ENCODE results near the gene NIN. TPM values are rescaled to one million over a fixed set of nuclear protein-coding genes. Genes with fewer than 3 reads are reported as not detected.

NIN gene
- total RNA-seq, 6 experiments from 2014 or later: 43.7 to 66.3 (median 57.4) TPM

- H3K27ac Mint-ChIP-seq: no peak overlapping the region
- no peaks in the 10 kb centered on the region for H3K9me3 Mint-ChIP-seq
- H3K4me1 Mint-ChIP-seq (ENCODE audit: low read depth): peaks cover 8% of the 10 kb centered on the region
- no peak for TF ChIP-seq CTCF (IDR thresholded peaks at IDR 0.05)
- DNase-seq: no peak
- no peaks in the 10 kb centered on the region; the same call in 1 of the 2 replicates for H3K27me3 Mint-ChIP-seq (ENCODE audit: insufficient read depth)
- peaks cover 18% of the 10 kb centered on the region for H3K36me3 Mint-ChIP-seq (ENCODE audit: low read depth)
- H3K4me3 Mint-ChIP-seq: no peak overlapping the region
Measured at GRCh38 chr14:50719911-50720759, 110.8 kb downstream of the NIN start.

GRCh38 chr14:50718949-50719348, 112.0 kb downstream of the NIN start:
- Mint-ChIP-seq H3K36me3 (ENCODE audit: low read depth) (peaks cover 6% of the 10 kb centered on the region), H3K27ac (no peak overlapping the region), H3K4me1 (ENCODE audit: low read depth) (peaks cover 8% of the 10 kb centered on the region), H3K9me3 (no peaks in the 10 kb centered on the region), H3K27me3 (ENCODE audit: insufficient read depth) (no peaks in the 10 kb centered on the region; the same call in 1 of the 2 replicates), H3K4me3 (no peak overlapping the region)
- DNase-seq: no peak
- TF ChIP-seq CTCF (IDR thresholded peaks at IDR 0.05): no peak

- Mint-ChIP-seq H3K9me3 (no peaks in the 10 kb centered on the region), H3K27ac (no peak overlapping the region)
Measured at GRCh38 chr14:50717811-50718210, 113.2 kb downstream of the NIN start.

GRCh38 chr14:50714450-50715073, 116.4 kb downstream of the NIN start:
- peak; percentile 80 for TF ChIP-seq CTCF (IDR thresholded peaks at IDR 0.05)
- no peaks in the 10 kb centered on the region for H3K36me3 Mint-ChIP-seq (ENCODE audit: low read depth)
- peak; percentile 45 for DNase-seq
- H3K9me3 Mint-ChIP-seq: no peaks in the 10 kb centered on the region
- no peaks in the 10 kb centered on the region; the same call in 1 of the 2 replicates for H3K27me3 Mint-ChIP-seq (ENCODE audit: insufficient read depth)
- no peak overlapping the region for H3K27ac Mint-ChIP-seq
- H3K4me1 Mint-ChIP-seq (ENCODE audit: low read depth): no peaks in the 10 kb centered on the region
- H3K4me3 Mint-ChIP-seq: no peak overlapping the region

More at GRCh38 chr14:50717811-50718210, 113.2 kb downstream of the NIN start:
- Mint-ChIP-seq H3K4me1 (ENCODE audit: low read depth) (peaks cover 8% of the 10 kb centered on the region), H3K36me3 (ENCODE audit: low read depth) (no peaks in the 10 kb centered on the region), H3K4me3 (no peak overlapping the region), H3K27me3 (ENCODE audit: insufficient read depth) (no peaks in the 10 kb centered on the region; the same call in 1 of the 2 replicates)
- no peak for TF ChIP-seq CTCF (IDR thresholded peaks at IDR 0.05)
- DNase-seq: no peak

- H3K27me3 Mint-ChIP-seq (ENCODE audit: insufficient read depth): no peaks in the 10 kb centered on the region; the same call in 1 of the 2 replicates
- no peak for DNase-seq
- H3K9me3 Mint-ChIP-seq: no peaks in the 10 kb centered on the region
- TF ChIP-seq CTCF (IDR thresholded peaks at IDR 0.05): no peak
- no peaks in the 10 kb centered on the region for H3K36me3 Mint-ChIP-seq (ENCODE audit: low read depth)
- no peak overlapping the region for H3K27ac Mint-ChIP-seq
- no peak overlapping the region for H3K4me3 Mint-ChIP-seq
- no peaks in the 10 kb centered on the region for H3K4me1 Mint-ChIP-seq (ENCODE audit: low read depth)
Measured at GRCh38 chr14:50711043-50711442, 119.9 kb downstream of the NIN start.
